NCI-H1417 (cell line): Measurements from ENCODE around the gene SUPT7L.

ENCODE experiments used
- DNase-seq, 3 experiments: peaks; one replicate each; lab custom pipeline; 2025; lab: John Stamatoyannopoulos, UW

The SUPT7L gene, protein sequence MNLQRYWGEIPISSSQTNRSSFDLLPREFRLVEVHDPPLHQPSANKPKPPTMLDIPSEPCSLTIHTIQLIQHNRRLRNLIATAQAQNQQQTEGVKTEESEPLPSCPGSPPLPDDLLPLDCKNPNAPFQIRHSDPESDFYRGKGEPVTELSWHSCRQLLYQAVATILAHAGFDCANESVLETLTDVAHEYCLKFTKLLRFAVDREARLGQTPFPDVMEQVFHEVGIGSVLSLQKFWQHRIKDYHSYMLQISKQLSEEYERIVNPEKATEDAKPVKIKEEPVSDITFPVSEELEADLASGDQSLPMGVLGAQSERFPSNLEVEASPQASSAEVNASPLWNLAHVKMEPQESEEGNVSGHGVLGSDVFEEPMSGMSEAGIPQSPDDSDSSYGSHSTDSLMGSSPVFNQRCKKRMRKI

DNA sequence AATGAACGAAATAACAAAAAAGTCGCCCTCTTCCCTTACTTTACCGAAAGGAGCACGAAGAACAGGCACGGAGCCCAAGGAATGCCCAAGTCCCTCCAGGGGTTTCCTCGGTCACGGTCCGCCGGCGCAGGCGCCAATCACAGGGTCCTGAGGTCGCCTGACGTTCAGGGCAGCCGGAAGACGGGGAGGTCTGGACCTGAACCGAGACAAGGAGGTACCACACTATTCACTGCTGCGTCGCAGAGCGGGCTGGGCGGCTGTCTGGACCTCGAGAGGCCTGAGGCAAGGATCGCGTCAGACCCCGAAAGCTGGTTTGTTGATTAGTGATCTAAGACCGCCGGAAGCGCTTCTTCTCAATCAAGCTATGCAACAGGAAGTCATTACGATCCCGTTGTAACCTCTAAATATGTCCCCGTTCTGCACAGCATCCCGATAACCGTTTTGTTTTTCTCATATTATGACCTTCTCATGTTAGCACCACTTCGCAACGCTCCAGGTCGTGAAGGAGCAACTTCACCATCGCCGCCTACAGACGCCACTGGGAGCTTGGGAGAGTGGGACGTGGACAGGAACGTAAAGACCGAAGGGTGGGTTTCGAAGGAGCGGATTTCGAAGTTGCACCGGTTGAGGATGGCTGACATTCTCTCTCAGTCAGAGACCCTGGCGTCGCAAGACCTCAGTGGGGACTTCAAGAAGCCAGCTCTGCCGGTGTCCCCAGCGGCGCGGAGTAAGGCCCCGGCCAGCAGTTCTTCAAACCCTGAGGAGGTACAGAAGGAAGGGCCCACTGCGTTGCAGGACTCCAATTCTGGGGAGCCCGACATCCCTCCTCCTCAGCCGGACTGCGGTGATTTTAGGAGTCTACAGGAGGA lies at the start of gene SUPT7L, which contains the start of gene SLC4A1AP:
SUPT7L (minus strand) TSS at position 330 of the 869 bp plus-strand sequence. CDS start 1,422 bp downstream, outside the sequence.
SLC4A1AP (plus strand) TSS at position 605 of the 869 bp plus-strand sequence; CDS start at position 631, 26 bp downstream.
- peak; percentile 93 to 95 (median 95) for DNase-seq

DNA sequence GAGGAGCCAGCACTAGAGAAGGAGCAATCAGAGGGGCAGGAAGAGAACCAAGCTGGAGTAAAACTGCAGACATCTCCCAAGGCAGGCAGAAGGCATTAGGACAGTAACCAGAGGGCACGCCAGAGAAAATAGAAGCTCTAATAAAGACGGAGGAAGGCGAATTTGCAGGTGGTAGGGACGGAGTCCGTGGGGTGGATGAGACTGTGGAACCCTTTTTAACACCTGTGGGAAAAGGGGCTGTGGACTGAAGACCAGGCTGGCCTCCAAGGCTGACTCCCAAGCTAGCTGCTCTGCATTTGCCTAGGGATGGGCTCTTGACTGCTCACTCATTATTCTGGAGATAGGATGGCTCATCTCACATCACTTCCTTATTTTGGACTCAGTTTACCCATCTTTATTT lies 49.8 kb upstream of the SUPT7L start:
- no peak for DNase-seq

DNA sequence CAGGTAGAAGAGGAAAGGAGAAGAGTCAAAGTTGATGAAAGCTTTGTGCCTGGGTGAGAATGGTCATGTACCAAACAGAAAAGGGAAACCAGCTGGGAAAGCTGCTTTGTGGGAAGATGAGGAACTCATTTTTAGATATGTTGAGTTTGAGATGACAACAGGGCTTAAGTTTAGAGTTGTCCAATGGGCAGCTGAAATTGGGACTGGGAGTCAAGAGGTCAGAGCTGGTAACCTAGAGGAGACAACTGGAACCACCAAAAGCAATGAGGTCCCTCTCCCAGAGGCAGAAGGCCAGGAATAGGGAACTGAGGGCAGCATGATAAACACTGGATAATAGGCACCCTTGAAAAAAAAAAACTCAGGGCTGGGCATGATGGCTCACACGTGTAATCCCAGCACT lies 49.1 kb upstream of the SUPT7L start:
- no peak for DNase-seq

DNA sequence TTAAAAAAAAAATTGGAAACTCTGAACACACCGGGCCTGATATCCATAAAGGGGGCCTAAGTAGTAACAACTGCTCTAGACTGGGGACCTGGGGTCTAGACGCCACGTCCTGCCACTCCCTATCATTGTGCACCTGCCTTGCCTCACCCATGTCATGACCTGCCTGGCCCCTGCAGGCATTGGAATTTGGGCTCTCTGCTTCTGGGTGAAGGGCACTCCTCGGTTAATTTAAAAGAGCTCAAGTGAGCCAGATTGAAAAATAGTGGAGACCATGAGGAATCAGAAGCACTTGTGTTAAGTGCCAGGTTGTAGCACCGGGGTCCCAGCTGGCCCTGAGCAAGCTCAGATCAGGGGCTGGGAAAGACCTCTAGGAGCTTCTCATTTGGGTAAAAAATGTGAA lies 48.4 kb upstream of the SUPT7L start:
- DNase-seq: no peak

DNA sequence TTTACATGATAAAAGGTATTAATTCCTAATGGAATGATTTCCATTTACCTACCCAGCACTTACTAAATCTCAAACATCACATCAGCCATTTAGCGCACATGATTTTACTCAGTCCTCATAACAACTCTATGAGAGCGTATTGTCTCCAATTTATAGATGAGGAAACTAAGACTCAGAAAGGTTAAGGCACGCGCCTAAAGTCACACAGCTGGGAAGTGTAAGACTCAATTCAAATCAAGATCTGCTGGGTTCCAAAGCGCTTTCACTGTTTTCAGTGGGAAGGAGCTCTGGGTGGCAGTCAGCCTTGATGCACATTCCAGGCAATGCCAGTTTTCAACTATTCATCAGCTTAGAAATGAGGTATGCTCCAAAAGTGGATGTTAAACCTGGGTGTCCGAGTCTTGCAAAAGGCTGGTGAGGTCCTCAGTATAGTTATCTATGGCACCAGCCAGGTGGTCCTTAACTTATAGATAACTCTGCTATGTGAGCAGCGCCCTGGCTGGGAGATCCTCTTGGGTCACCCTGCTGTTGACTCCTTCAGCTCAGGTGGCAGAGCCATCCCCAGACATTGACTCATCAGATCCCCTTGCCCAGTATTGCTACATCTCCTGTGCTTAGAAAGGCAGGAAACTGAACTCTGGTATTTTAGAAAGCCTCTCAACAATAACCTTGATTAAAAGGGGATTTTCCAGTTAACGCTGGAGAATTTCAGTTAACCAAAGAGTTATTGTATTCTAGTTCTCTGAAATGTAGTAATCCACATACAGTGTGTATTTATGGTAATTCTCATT lies 47.4 kb upstream of the SUPT7L start:
- DNase-seq: no peak

DNA sequence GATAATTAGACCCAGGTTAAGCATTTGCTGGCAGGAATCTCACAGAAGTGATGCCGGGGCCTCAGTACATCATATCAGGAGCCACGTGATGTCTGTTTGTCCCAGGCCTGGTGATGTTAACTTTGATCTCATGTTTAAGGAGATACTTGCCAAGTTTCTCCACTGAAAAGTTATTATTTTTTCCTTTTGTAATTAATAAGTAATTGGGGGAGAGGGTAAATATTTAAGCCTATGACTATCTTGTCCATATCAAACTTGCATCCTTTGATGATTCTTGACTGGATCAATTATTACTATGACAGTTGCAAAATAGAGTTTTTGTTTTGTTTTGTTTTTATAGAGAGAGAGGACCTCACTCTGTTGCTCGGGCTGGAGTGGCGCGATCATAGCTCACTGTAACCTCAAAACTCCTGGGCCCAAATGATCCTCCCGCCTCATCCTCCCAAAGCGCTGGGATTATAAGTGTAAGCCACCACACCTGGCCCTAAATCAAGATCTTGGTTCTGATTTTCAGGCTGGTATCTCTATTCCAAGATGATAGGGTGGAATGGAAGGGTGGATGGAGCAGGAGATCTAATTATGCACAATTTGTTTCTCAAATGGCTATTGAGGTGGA lies 46.7 kb upstream of the SUPT7L start:
- DNase-seq: no peak

DNA sequence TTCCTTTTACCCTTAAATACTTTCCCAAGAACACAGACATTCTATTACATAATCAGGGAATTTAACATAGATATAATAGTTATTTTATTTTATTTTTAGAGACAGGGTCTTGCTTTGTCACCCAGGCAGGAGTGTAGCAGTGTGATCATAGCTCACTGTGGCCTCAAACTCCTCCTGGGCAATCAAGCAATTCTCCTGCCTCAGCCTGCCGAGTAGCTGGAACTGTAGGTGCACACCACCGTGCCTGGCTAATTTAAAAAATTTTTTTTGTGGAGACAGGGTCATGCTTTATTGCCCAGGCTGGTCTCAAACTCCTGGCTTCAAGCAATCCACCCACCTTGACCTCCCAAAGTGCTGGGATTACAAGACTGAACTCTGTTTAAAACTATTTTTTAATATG lies 45.9 kb upstream of the SUPT7L start:
- no peak for DNase-seq

DNA sequence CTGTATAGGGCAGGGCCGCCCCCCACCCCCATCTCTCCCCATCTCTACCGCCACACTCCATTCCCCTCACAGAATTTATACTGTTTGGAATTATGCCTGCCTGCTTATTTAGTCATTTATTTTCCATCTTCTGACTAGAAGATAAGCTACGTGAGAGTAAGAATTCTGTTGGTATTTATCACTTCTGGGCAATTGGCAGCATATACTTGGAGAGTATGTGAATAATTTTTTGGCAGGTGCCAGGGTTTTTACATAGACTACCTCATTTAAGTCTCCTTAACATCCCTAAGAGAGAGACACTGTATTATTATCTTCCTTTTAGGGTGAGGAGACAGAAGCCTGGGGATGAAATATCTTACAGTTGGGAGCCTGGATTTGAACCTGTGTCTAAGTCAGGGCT lies 45.3 kb upstream of the SUPT7L start:
- DNase-seq: no peak

DNA sequence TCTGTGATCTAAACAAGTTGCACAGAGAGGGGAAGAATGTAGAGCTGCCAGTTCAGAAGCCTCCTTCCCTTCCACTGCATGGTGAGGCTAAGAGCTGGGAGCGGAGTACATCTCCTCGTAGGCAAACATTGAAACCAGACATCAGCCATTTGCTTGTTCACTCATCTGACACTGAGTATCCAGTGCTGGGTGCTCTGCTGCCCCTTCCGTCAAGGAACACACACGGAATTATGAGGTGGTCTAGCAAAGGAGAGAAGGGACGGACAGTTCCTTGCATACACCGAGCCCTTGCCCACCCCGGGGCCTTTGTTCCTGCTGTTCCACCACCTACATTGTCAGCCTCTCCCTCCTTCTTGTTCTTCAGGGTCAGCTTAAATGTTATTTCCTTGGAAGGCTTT lies 44.8 kb upstream of the SUPT7L start:
- no peak for DNase-seq

DNA sequence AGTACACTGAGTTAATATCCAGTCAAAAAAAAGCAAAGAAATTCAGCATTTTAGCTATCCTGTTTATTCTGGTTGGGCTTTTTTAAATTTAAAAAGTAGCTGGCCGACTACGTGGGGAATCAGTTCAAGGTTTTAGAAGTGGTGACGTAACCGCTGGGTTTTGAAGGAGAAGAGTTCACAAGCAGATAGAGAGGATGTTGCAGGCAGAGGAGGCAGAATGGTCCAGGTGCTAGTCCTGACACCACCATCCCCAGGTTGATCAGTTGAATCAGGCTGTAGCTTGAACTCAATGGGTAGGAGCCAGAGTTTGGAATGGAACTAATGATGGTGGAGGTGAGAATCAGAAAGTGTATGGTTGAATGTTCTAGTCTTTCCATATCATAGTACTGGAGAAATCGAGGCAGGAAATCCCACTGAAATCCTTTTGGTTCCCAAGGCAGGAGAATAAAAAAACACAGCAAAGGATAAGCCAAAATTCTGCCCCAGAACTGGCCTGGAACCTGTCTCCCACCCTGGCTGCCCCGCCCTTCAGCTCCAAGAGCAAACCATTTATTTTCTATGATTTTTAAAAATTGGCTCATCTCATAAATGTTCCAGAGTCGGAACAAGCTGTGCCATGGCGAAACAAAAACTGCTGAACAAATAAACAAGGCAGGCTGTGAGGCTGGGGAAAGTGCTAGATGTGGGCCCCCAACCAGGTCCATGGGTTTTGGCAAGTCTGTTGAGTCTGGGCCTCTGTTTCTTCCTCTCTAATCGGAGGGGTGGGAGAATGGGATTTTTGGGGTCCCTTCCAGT lies 44.2 kb upstream of the SUPT7L start:
- no peak for DNase-seq

DNA sequence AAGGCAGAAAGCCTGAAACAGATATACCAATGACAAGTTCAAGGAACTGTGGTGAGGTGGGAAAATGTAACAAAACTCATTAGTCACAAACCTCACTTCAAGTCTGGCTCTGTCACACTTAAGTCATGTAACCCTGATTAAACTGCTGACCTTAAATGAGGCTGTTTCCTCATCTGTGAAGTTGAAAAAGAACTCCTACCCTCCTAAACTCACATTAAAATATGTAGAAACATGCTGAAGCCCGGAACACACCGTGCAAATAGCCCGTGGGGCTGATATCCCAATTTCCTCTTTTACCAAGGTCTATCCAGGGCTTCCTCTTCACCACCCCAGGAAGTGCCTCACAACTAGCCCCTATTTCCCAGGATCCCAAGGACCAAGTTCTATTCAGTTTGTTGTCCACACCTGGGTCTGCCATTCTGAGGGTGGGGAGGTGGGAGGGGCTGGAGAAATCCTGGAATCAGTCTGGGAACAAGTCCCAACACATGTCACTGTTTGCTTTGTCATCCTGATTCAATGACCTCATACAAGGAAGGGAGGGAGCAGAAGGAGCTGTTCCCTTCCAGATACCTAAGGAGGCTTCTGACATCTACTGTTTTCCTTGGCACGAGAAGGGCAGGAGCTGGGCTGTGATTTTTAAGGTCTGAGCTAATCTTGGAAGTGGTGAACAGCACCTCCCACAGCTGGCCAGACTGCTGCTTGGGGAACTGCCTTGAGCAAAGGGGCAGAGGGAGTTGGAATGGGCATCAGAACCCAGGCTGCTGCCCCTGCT lies 42.6 kb upstream of the SUPT7L start:
- peak in 2 of 3 experiments; percentile 20 to 54 for DNase-seq

DNA sequence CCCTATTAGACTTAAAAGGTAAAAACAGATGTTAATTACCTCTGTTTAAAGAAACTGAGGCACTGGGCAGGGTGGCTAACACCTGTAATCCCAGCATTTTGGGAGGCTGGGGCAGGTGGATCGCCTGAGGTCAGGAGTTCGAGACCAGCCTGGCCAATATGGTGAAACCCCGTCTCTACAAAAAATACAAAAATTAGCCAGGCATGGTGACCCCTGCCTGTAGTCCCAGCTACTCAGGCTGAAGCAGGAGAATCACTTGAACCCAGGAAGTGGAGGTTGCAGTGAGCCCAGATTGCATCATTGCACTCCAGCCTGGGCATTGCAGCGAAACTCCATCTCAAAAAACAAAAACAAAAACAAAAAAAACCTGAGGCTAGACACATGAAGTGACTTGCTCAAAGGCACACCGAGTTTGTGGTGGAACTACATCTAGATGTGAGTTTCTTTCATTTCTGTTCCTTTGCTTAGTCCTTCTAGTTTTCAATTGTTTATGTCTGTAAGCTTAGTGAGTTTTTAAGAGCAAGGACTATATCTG lies 41.0 kb upstream of the SUPT7L start:
- DNase-seq: no peak

DNA sequence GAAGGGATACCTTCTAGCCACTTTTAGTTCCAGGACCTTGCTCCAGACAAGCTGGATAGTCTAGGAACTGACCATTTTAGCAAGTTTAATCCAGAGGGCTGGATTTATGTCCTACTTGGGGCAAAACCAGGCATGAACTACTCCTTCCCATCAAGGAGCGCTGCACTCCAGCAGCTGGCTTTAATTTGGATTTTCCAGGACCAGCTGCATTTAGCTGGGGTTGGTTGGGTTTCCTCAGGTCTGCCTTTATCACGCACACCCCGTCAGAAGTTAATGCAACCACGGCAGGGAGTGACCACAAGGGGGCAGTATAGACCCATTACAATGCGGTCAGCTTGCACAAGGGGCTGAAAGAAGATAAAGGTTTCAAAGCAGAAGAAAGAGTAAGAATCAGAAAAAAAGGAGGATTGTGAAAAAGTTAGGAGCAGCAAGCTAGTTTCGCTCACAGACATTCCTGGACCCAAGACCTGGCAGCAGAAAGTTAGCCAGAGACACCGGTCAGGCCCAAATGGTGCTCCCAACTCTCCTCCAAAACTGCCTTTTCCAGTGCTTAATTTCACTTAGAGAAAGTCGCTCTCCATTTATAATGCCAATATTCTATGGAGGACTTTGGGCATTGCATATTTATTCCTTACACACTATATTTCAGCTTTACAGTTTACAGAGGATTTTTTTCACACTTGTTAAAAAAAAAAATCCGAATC lies 40.4 kb upstream of the SUPT7L start:
- DNase-seq: peak; percentile 71 to 91 (median 88)

DNA sequence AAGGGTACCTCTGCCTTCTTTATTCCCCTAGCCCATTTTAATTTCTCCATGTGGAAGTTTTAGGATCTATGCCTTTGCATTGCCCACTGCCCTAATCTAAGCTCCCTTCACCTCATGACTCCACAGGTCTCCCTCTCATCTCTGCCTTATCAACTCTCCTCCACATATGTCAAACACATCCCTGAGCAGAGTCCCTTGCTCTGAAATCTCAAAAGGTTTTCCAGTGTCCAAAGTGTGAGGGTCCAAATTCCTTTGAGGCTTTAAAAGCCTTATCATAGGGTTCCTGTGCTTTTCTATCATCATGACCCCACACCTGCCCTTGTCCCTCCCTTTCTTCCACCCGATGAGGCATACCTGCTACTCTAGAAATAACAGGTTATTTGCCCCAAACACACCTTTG lies 38.9 kb upstream of the SUPT7L start:
- no peak for DNase-seq

DNA sequence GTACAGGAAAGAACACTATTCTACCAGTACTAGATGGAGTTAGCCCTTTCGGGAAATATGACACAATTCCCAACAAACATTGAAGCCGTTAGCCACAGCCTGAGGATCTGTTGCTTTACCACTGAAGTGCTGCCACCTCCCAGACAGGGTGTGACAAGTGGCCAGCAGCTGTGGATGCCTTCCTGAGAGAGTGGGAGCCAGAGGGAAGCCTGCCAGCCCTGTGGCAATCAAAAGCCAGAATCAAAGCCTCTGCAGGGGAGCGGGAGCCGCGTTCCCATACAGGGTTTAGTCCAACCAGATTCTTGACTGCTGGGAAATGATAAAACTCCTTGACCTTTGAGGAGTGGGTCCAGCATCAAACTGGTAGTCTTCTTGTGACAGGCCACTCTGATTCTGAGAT lies 38.3 kb upstream of the SUPT7L start:
- peak in 2 of 3 experiments; percentile 37 to 70 for DNase-seq

DNA sequence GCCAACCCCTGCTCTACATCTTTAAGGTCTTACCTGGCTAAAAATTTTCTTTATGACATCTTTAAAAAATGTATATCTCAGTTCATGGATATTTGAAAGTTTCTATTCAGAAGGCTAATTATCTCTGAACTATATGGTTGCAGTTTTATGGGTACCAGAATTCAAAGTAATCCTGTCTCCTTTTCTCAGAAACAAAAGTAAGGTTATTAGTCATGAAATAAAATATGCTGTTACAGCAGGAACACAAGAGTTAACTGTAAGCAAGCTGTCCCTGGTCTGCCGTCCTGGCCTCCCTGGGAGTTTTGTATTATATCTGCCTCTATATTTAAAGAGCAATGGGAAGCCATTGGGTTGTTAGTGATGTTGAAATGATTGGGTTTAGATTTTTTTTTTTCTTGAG lies 34.2 kb upstream of the SUPT7L start:
- no peak for DNase-seq

DNA sequence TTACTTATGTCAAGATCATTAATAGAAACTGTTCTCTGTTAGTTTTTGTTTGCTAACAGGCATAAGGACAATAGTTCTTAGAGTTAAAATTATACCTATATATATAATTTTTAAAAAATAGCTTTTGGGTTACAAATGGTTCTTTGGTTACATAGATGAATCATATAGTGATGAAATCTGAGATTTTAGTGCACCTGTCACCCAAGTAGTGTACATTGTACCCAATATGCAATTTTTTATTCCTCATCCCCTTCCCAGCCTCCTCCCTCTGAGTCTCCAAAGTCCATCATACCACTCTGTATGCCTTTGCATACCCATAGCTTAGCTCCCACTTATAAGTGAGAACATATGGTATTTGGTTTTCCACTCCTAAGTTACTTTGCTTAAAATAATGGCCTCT lies 26.6 kb upstream of the SUPT7L start:
- no peak for DNase-seq

DNA sequence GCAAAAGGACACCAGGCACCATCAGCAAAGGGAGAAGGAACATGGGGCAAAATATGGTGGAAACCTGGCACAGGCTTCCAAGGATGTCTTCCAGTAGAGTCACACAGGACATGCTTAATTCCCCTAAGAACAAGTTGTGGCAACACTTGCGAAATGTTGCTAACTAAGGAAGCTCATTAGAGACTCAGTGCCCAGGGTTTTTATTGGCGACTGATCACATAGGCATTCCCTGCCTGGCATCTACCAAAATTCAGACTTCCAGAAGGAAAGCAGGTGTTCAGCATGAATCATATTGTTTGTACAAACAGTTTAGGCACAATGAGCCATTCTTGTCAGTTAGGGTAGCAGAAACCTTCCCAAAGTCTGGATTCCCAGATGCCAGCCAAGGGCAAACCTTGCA lies 26.0 kb upstream of the SUPT7L start:
- DNase-seq: no peak

DNA sequence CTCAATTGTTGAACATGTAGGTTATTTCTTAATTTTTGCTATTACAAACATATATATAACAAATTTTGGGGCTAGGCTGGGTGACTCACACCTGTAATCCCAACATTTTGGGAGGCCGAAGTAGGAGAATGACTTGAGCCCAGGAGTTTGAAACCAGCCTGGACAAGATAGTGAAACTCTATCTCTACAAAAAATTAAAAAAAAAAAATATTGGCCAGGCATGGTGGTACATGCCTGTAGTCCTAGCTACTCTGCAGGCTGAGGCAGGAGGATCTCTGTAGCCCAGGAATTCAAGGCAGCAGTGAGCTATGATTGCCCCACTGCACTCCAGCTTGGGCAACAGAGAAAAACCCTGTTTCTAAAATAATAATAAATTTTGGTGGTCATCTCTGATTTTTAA lies 23.8 kb upstream of the SUPT7L start:
- no peak for DNase-seq
